SK-N-SH (cell line): ENCODE results near the gene FBN1. TPM values are rescaled to one million over a fixed set of nuclear protein-coding genes. Genes with fewer than 3 reads are reported as not detected.

ENCODE experiments used
- CTCF ChIA-PET: fragments of 300-600, 350-600 bp; formaldehyde crosslinking; extraction: SDS; loops from one replicate; lab custom pipeline; 2021; lab: Yijun Ruan, JAX
- POLR2A ChIA-PET: fragments of 350-600 bp; sonication (Branson Sonifier 250); formaldehyde crosslinking; extraction: SDS; loops from one replicate; lab custom pipeline; 2020; ENCODE audit warnings: antibody characterized with exemption, inconsistent platforms; lab: Yijun Ruan, JAX
- DNase-seq: peaks from one replicate; pipeline ENCODE4 v3.0.0; 2012
- H2AFZ ChIP-seq: fragments of 200-600 bp; sonication (generic); 2 replicates; pipeline ENCODE4 v1.8.1; 2016; ENCODE audit warnings: antibody characterized with exemption, mild to moderate bottlenecking, low read depth
- H3F3A ChIP-seq: fragments of 200-600 bp; sonication (generic); replicated peaks from 2 replicates; pipeline ENCODE3; 2016; ENCODE audit warnings: antibody characterized with exemption, mild to moderate bottlenecking; ENCODE audit not compliant: insufficient read depth
- H3K27ac ChIP-seq, 2 experiments: fragments of 200-500 bp in 1 of 2; fragments of 200-600 bp in 1 of 2; sonication (Bioruptor generic) in 1 of 2; sonication (generic), shearing (Covaris generic) in 1 of 2; 2 replicates each; pipeline versions ENCODE4 v1.5.1 to v1.6.1; 2014 to 2016; ENCODE audit warnings: low read depth in 2 of 2, inconsistent platforms in 1 of 2, low read length in 1 of 2, mild to moderate bottlenecking in 1 of 2, mixed read lengths in 1 of 2
- H3K27me3 ChIP-seq: fragments of 200-600 bp; sonication (generic), shearing (Covaris generic); 2 replicates; pipeline ENCODE4 v1.6.1; 2016; ENCODE audit warnings: mixed run types; ENCODE audit not compliant: insufficient read depth
- H3K36me3 ChIP-seq, 2 experiments: fragments of 200-500 bp in 1 of 2; fragments of 200-600 bp in 1 of 2; sonication (Bioruptor generic) in 1 of 2; sonication (generic) in 1 of 2; replicated peaks in 1 of 2; 2 replicates each; pipeline versions ENCODE3 to v1.5.1; 2014 to 2016; ENCODE audit warnings: low read length in 1 of 2, mild to moderate bottlenecking in 1 of 2; ENCODE audit not compliant: insufficient read depth in 2 of 2, control insufficient read depth in 1 of 2
- H3K4me1 ChIP-seq, 2 experiments: fragments of 200-500 bp in 1 of 2; fragments of 200-600 bp in 1 of 2; sonication (Bioruptor generic) in 1 of 2; sonication (generic), shearing (Covaris generic) in 1 of 2; 2 replicates each; pipeline versions ENCODE4 v1.5.1 to v1.6.1; 2014 to 2016; ENCODE audit warnings: low read depth in 1 of 2, low read length in 1 of 2, mixed run types in 1 of 2; ENCODE audit not compliant: insufficient read depth in 2 of 2, control insufficient read depth in 1 of 2
- H3K4me2 ChIP-seq: fragments of 200-600 bp; sonication (generic), shearing (Covaris generic); 2 replicates; pipeline ENCODE4 v1.6.1; 2017; ENCODE audit warnings: mixed run types
- H3K4me3 ChIP-seq, 2 experiments: fragments of 200-500 bp in 1 of 2; fragments of 200-600 bp in 1 of 2; sonication (Bioruptor generic) in 1 of 2; sonication (generic), shearing (Covaris generic) in 1 of 2; 2 replicates each; pipeline versions ENCODE4 v1.5.1 to v1.8.1; 2014 to 2016; ENCODE audit warnings: low read depth in 2 of 2, inconsistent platforms in 1 of 2, low read length in 1 of 2, mild to moderate bottlenecking in 1 of 2, mixed read lengths in 1 of 2, moderate library complexity in 1 of 2
- H3K79me2 ChIP-seq: fragments of 200-600 bp; sonication (generic); 2 replicates; pipeline ENCODE4 v1.8.1; 2017; ENCODE audit warnings: mild to moderate bottlenecking; ENCODE audit not compliant: insufficient read depth
- H3K9ac ChIP-seq: fragments of 200-600 bp; sonication (generic); 2 replicates; pipeline ENCODE4 v1.6.1; 2017; ENCODE audit warnings: mixed run types
- H3K9me2 ChIP-seq: fragments of 200-600 bp; sonication (generic); 2 replicates; pipeline ENCODE4 v1.6.1; 2017; ENCODE audit warnings: mixed run types
- H3K9me3 ChIP-seq: fragments of 200-600 bp; sonication (generic); 2 replicates; pipeline ENCODE4 v1.6.1; 2017; ENCODE audit warnings: mixed run types, mild to moderate bottlenecking, moderate library complexity
- H4K20me1 ChIP-seq: fragments of 200-600 bp; sonication (generic); 2 replicates; pipeline ENCODE4 v1.6.1; 2017; ENCODE audit warnings: mild to moderate bottlenecking, mixed run types; ENCODE audit not compliant: insufficient read depth
- CHD2 ChIP-seq: fragments of 150-350 bp; IDR thresholded peaks from 2 replicates; pipeline ENCODE4 v1.6.1; 2018; ENCODE audit warnings: low read length; ENCODE audit not compliant: partially characterized antibody
- EP300 ChIP-seq, 2 experiments: IDR thresholded peaks; 2 replicates each; pipeline versions ENCODE4 v1.4.0 to v1.6.1; 2012; ENCODE audit warnings: borderline replicate concordance in 1 of 2, low read depth in 1 of 2, low read length in 1 of 2
- EZH2phosphoT487 ChIP-seq: fragments of 200-600 bp; sonication (generic); IDR thresholded peaks from 2 replicates; pipeline ENCODE4 v1.6.1; 2017; ENCODE audit warnings: low read depth, mixed run types, mild to moderate bottlenecking, antibody characterized with exemption, moderate library complexity, borderline replicate concordance
- FOSL2 ChIP-seq: IDR thresholded peaks from 2 replicates; pipeline ENCODE4 v1.4.0; 2012; ENCODE audit warnings: low read depth, mild to moderate bottlenecking, moderate library complexity, borderline replicate concordance
- FOXJ3 ChIP-seq: sonication (generic); formaldehyde crosslinking; IDR thresholded peaks from 2 replicates; pipeline ENCODE4 v1.5.1; 2020; ENCODE audit warnings: mild to moderate bottlenecking, missing genetic modification reagents
- FOXM1 ChIP-seq: IDR thresholded peaks from 2 replicates; pipeline ENCODE4 v1.4.0; 2012; ENCODE audit warnings: low read depth, mild to moderate bottlenecking
- GABPA ChIP-seq: IDR thresholded peaks from 2 replicates; pipeline ENCODE4 v1.4.0; 2012; ENCODE audit warnings: low read depth, mild to moderate bottlenecking
- JUND ChIP-seq: IDR thresholded peaks from 2 replicates; pipeline ENCODE4 v1.4.0; 2012
- MEF2A ChIP-seq: IDR thresholded peaks from 2 replicates; pipeline ENCODE4 v1.4.0; 2012; ENCODE audit warnings: low read depth, borderline replicate concordance
- NFIC ChIP-seq: IDR thresholded peaks from 2 replicates; pipeline ENCODE4 v1.4.0; 2012; ENCODE audit warnings: borderline replicate concordance
- NRF1 ChIP-seq: IDR thresholded peaks from 2 replicates; pipeline ENCODE4 v1.6.1; 2012; ENCODE audit warnings: low read depth, mild to moderate bottlenecking, low read length
- POLR2AphosphoS5 ChIP-seq: IDR thresholded peaks from 2 replicates; pipeline ENCODE4 v1.6.1; 2012; ENCODE audit warnings: low read depth, low read length
- RFX5 ChIP-seq: IDR thresholded peaks from 2 replicates; pipeline ENCODE4 v1.6.1; 2012; ENCODE audit warnings: mild to moderate bottlenecking, improper control_type of control experiment, low read length
- SIN3A ChIP-seq: IDR thresholded peaks from 2 replicates; pipeline ENCODE4 v1.6.1; 2012; ENCODE audit warnings: low read depth, mild to moderate bottlenecking, low read length, moderate library complexity, borderline replicate concordance
- SMC3 ChIP-seq: IDR thresholded peaks from 2 replicates; pipeline ENCODE4 v1.6.1; 2012; ENCODE audit warnings: low read depth, low read length, improper control_type of control experiment
- TAF1 ChIP-seq: IDR thresholded peaks from 2 replicates; pipeline ENCODE4 v1.6.1; 2012; ENCODE audit warnings: low read depth, mild to moderate bottlenecking, low read length, moderate library complexity, borderline replicate concordance
- TCF12 ChIP-seq: IDR thresholded peaks from 2 replicates; pipeline ENCODE4 v1.4.0; 2012
- YY1 ChIP-seq: IDR thresholded peaks from 2 replicates; pipeline ENCODE4 v1.4.0; 2012; ENCODE audit warnings: low read depth, mild to moderate bottlenecking
- WGBS: methylation state at CpG from one replicate; pipeline ENCODE4 v1.1.6; 2017; ENCODE audit warnings: low lambda C conversion rate; 5-methylcytosine and 5-hydroxymethylcytosine counted together
- polyA plus RNA-seq, 3 experiments: library from polyadenylated mRNA; depleted of rRNA; stranded (reverse); fragments of >200 nt; gene quantifications; 2 replicates each; pipeline ENCODE4 v1.2.3, GENCODE V29; 2012
- TF ChIP-seq, protein P1 (sequence below): IDR thresholded peaks from 2 replicates; pipeline ENCODE4; 2012
- TF ChIP-seq, protein P2 (sequence below): fragments of 150-350 bp; IDR thresholded peaks from 2 replicates; pipeline ENCODE4 v1.6.1; 2016; ENCODE audit warnings: mild to moderate bottlenecking, low read depth, low read length
- TF ChIP-seq, protein P3 (sequence below): IDR thresholded peaks from 2 replicates; pipeline ENCODE4 v1.4.0; 2012; ENCODE audit warnings: low read depth, borderline replicate concordance
- TF ChIP-seq, protein P4 (sequence below): IDR thresholded peaks from 2 replicates; pipeline ENCODE4 v1.4.0; 2012; ENCODE audit warnings: low read depth, borderline replicate concordance
- TF ChIP-seq, protein P5 (sequence below): IDR thresholded peaks from 2 replicates; pipeline ENCODE4 v1.6.1; 2012; ENCODE audit warnings: mild to moderate bottlenecking, low read depth, low read length, moderate library complexity
- TF ChIP-seq, protein P6 (sequence below): fragments of 150-350 bp; IDR thresholded peaks from 2 replicates; pipeline ENCODE4 v1.6.1; 2017; ENCODE audit warnings: antibody characterized with exemption, low read length, low read depth, borderline replicate concordance

Gene FBN1
- polyA plus RNA-seq, 1 of the 3 experiments (the other 2 are of a cell fraction) = 248 TPM

DNA sequence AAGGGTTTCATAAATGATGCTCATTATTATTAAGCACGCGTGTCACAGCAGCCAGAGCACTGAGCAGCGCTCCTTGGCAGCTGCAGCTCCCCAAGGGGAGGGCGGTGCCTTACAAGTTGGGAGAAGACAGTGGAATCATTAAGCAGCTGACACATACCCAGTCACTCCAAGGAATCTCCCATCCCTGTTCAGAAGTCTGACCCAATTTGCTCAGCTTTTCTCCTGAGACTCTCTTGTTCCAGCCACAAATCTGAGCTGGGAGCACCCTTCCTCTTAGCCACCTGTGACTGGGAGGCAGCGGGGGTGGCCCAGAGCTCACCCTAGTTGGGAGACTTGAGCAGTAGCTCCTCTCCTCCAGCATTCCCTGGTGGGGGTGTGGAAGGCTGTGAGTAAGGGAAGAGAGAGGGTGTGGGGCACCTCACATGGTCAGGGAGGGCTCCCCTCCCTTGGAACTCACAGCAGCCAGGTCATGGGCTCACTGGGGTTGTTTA, 249.9 kb downstream of the FBN1 start:
- WGBS = 66% methylated on average over 3 of the region's 5 CpGs
- Histone ChIP-seq H3K9ac (peak overlapping the region; percentile 27; the same call in 1 of the 2 replicates), H3K4me2 (peak overlapping the region; percentile 41; the same call in 1 of the 2 replicates), H2AFZ (no peak overlapping the region), H3K27ac (peak overlapping the region in 1 of 2 experiments; percentile 80; a peak in 2 of 4 replicates), H4K20me1 (no peaks in the 10 kb centered on the region), H3K4me3 (no peak overlapping the region), H3K4me1 (peaks cover 17 to 18% of the 10 kb centered on the region in 2 experiments; a peak in 3 of 4 replicates), H3K9me2 (no peaks in the 10 kb centered on the region), H3K36me3 (no peaks in the 10 kb centered on the region), H3K27me3 (no peaks in the 10 kb centered on the region), H3K9me3 (no peaks in the 10 kb centered on the region), H3F3A (peaks cover 26% of the 10 kb centered on the region), H3K79me2 (no peaks in the 10 kb centered on the region)
- POLR2A ChIA-PET = no interaction called here
- DNase-seq = no peak
- CTCF ChIA-PET = interaction anchor here (1.0 to 1.4 kb wide), 2 partner anchors 13 to 37 kb away, joined by 4 read pairs; no protein-coding TSS in a partner anchor
- no peak for TF ChIP-seq SMC3
- TF ChIP-seq, protein P1, sequence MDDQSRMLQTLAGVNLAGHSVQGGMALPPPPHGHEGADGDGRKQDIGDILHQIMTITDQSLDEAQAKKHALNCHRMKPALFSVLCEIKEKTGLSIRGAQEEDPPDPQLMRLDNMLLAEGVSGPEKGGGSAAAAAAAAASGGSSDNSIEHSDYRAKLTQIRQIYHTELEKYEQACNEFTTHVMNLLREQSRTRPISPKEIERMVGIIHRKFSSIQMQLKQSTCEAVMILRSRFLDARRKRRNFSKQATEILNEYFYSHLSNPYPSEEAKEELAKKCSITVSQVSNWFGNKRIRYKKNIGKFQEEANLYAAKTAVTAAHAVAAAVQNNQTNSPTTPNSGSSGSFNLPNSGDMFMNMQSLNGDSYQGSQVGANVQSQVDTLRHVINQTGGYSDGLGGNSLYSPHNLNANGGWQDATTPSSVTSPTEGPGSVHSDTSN = peak; percentile 36; the same call in 1 of the 2 replicates
- no peak for TF ChIP-seq EZH2phosphoT487
- no peak for TF ChIP-seq RFX5
- TF ChIP-seq POLR2AphosphoS5 = no peak
- TF ChIP-seq, protein P2, sequence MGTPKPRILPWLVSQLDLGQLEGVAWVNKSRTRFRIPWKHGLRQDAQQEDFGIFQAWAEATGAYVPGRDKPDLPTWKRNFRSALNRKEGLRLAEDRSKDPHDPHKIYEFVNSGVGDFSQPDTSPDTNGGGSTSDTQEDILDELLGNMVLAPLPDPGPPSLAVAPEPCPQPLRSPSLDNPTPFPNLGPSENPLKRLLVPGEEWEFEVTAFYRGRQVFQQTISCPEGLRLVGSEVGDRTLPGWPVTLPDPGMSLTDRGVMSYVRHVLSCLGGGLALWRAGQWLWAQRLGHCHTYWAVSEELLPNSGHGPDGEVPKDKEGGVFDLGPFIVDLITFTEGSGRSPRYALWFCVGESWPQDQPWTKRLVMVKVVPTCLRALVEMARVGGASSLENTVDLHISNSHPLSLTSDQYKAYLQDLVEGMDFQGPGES = no peak
- TF ChIP-seq JUND = peak; percentile 7; the same call in 1 of the 2 replicates
- TF ChIP-seq, protein P3, sequence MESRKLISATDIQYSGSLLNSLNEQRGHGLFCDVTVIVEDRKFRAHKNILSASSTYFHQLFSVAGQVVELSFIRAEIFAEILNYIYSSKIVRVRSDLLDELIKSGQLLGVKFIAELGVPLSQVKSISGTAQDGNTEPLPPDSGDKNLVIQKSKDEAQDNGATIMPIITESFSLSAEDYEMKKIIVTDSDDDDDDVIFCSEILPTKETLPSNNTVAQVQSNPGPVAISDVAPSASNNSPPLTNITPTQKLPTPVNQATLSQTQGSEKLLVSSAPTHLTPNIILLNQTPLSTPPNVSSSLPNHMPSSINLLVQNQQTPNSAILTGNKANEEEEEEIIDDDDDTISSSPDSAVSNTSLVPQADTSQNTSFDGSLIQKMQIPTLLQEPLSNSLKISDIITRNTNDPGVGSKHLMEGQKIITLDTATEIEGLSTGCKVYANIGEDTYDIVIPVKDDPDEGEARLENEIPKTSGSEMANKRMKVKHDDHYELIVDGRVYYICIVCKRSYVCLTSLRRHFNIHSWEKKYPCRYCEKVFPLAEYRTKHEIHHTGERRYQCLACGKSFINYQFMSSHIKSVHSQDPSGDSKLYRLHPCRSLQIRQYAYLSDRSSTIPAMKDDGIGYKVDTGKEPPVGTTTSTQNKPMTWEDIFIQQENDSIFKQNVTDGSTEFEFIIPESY = no peak
- no peak; the same call in 1 of the 2 replicates for TF ChIP-seq NFIC
- TF ChIP-seq, protein P4, sequence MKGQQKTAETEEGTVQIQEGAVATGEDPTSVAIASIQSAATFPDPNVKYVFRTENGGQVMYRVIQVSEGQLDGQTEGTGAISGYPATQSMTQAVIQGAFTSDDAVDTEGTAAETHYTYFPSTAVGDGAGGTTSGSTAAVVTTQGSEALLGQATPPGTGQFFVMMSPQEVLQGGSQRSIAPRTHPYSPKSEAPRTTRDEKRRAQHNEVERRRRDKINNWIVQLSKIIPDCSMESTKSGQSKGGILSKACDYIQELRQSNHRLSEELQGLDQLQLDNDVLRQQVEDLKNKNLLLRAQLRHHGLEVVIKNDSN = no peak
- TF ChIP-seq TCF12 = peak; percentile 42; the same call in 1 of the 2 replicates
- no peak for TF ChIP-seq NRF1
- no peak for TF ChIP-seq SIN3A
- TF ChIP-seq GABPA = no peak
- TF ChIP-seq, protein P5, sequence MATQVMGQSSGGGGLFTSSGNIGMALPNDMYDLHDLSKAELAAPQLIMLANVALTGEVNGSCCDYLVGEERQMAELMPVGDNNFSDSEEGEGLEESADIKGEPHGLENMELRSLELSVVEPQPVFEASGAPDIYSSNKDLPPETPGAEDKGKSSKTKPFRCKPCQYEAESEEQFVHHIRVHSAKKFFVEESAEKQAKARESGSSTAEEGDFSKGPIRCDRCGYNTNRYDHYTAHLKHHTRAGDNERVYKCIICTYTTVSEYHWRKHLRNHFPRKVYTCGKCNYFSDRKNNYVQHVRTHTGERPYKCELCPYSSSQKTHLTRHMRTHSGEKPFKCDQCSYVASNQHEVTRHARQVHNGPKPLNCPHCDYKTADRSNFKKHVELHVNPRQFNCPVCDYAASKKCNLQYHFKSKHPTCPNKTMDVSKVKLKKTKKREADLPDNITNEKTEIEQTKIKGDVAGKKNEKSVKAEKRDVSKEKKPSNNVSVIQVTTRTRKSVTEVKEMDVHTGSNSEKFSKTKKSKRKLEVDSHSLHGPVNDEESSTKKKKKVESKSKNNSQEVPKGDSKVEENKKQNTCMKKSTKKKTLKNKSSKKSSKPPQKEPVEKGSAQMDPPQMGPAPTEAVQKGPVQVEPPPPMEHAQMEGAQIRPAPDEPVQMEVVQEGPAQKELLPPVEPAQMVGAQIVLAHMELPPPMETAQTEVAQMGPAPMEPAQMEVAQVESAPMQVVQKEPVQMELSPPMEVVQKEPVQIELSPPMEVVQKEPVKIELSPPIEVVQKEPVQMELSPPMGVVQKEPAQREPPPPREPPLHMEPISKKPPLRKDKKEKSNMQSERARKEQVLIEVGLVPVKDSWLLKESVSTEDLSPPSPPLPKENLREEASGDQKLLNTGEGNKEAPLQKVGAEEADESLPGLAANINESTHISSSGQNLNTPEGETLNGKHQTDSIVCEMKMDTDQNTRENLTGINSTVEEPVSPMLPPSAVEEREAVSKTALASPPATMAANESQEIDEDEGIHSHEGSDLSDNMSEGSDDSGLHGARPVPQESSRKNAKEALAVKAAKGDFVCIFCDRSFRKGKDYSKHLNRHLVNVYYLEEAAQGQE = no peak
- TF ChIP-seq CHD2 = no peak
- TF ChIP-seq, protein P6, sequence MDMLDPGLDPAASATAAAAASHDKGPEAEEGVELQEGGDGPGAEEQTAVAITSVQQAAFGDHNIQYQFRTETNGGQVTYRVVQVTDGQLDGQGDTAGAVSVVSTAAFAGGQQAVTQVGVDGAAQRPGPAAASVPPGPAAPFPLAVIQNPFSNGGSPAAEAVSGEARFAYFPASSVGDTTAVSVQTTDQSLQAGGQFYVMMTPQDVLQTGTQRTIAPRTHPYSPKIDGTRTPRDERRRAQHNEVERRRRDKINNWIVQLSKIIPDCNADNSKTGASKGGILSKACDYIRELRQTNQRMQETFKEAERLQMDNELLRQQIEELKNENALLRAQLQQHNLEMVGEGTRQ = no peak
- TF ChIP-seq YY1 = no peak
- no peak for TF ChIP-seq FOXJ3 (CRISPR knock-in tag)
- TF ChIP-seq MEF2A = no peak
- no peak for TF ChIP-seq FOXM1
- peak; percentile 37; the same call in 1 of the 2 replicates for TF ChIP-seq FOSL2
- TF ChIP-seq EP300 (IDR thresholded peaks at IDR 0.05; ENCODE audit: borderline replicate concordance in 1 of 2, low read depth in 1 of 2, low read length in 1 of 2) = no peak
- TF ChIP-seq TAF1 = no peak
